OCI-LY7 (cell line): ENCODE measurements around the gene GALNT12. TPM values are rescaled to one million over a fixed set of nuclear protein-coding genes. Genes with fewer than 3 reads are reported as not detected.

Source experiments
- BruUV-seq: library from RNA; stranded (reverse); fragments of 400-500 nt; replicated peaks from 2 replicates; lab custom pipeline; 2021; lab: Mats Ljungman, UMichigan
- CTCF ChIA-PET: fragments of 300-600 bp; sonication (Branson Sonifier 250); formaldehyde crosslinking; loops from one replicate; lab custom pipeline; 2022; ENCODE audit warnings: antibody characterized with exemption; ENCODE audit not compliant: unreplicated experiment; lab: Charles Lee
- POLR2A ChIA-PET: fragments of 300-600 bp; sonication (Branson Sonifier 250); formaldehyde crosslinking; loops from one replicate; lab custom pipeline; 2022; ENCODE audit warnings: antibody characterized with exemption; lab: Charles Lee
- DNase-seq: peaks from one replicate; pipeline ENCODE4 v3.0.0-alpha.2; 2015; ENCODE audit warnings: low spot score
- H2AFZ ChIP-seq: fragments of 200-600 bp; sonication (generic), shearing (Covaris generic); 2 replicates; pipeline ENCODE4 v1.6.1; 2014; ENCODE audit warnings: mild to moderate bottlenecking, antibody characterized with exemption, low read length, moderate library complexity
- H3K27ac ChIP-seq: fragments of 200-600 bp; sonication (generic); 2 replicates; pipeline ENCODE4 v1.5.1; 2014; ENCODE audit warnings: mixed run types, low read depth, mild to moderate bottlenecking, moderate library complexity, low read length, inconsistent platforms; ENCODE audit not compliant: poor library complexity, severe bottlenecking
- H3K36me3 ChIP-seq: fragments of 200-600 bp; sonication (generic); 2 replicates; pipeline ENCODE4 v1.6.1; 2014; ENCODE audit warnings: mild to moderate bottlenecking, antibody characterized with exemption, low read length, moderate library complexity, mixed read lengths; ENCODE audit not compliant: insufficient read depth
- H3K4me1 ChIP-seq: fragments of 200-600 bp; sonication (generic); 2 replicates; pipeline ENCODE4 v1.5.1; 2014; ENCODE audit warnings: mild to moderate bottlenecking, low read length; ENCODE audit not compliant: insufficient read depth, poor library complexity, severe bottlenecking
- H3K4me2 ChIP-seq: fragments of 200-600 bp; sonication (generic); 2 replicates; pipeline ENCODE4 v1.6.1; 2014; ENCODE audit warnings: mild to moderate bottlenecking, low read length
- H3K4me3 ChIP-seq: fragments of 200-600 bp; sonication (generic); 2 replicates; pipeline ENCODE4 v1.5.1; 2014; ENCODE audit warnings: mild to moderate bottlenecking, low read depth, low read length; ENCODE audit not compliant: poor library complexity, severe bottlenecking
- H3K79me2 ChIP-seq: fragments of 200-600 bp; sonication (generic); 2 replicates; pipeline ENCODE4 v1.6.1; 2016; ENCODE audit warnings: low read depth, mild to moderate bottlenecking, low read length, moderate library complexity, mixed read lengths; ENCODE audit not compliant: insufficient read depth
- H3K9me2 ChIP-seq: fragments of 200-600 bp; sonication (generic); 2 replicates; pipeline ENCODE4 v1.6.1; 2016; ENCODE audit warnings: mild to moderate bottlenecking, low read length, mixed read lengths; ENCODE audit not compliant: insufficient read depth
- H3K9me3 ChIP-seq: fragments of 200-600 bp; sonication (generic); 2 replicates; pipeline ENCODE4 v1.6.1; 2014; ENCODE audit warnings: mild to moderate bottlenecking, mixed run types, low read length, mixed read lengths
- H4K20me1 ChIP-seq: fragments of 200-600 bp; sonication (generic); 2 replicates; pipeline ENCODE4 v1.6.1; 2014; ENCODE audit warnings: mild to moderate bottlenecking, antibody characterized with exemption, low read length, moderate library complexity, mixed read lengths; ENCODE audit not compliant: insufficient read depth
- CTCF ChIP-seq: fragments of 200-600 bp; sonication (generic); conservative IDR thresholded peaks from 2 replicates; pipeline ENCODE4 v1.5.1; 2014; ENCODE audit warnings: mild to moderate bottlenecking, antibody characterized with exemption, low read length, moderate library complexity, mixed read lengths
- EZH2phosphoT487 ChIP-seq: fragments of 200-600 bp; sonication (generic); IDR thresholded peaks from 2 replicates; pipeline ENCODE4 v1.6.1; 2018; ENCODE audit warnings: low read depth, borderline replicate concordance, mild to moderate bottlenecking, mixed run types, antibody characterized with exemption, low read length, moderate library complexity, mixed read lengths
- intact Hi-C: fragments of 100-400 bp; cut with micrococcal nuclease; formaldehyde crosslinking; loops from one replicate; pipeline ENCODE4 v1.10.0; 2022; ENCODE audit not compliant: unreplicated experiment
- total RNA-seq, 2 experiments: library from RNA; depleted of rRNA in 1 of 2; stranded (reverse); fragments of >200 nt in 1 of 2; shearing (Covaris generic) in 1 of 2; gene quantifications; 2 replicates each; pipeline ENCODE4 v1.2.3, GENCODE V29; 2014 to 2022

Gene GALNT12
- total RNA-seq, 2 experiments from 2014 or later, result 5.5 to 9.7 TPM

- peaks cover 9% of the 10 kb centered on the region for H3K4me1 ChIP-seq
- no peak overlapping the region for H3K4me2 ChIP-seq
- intact Hi-C loops, result loop anchor here (1.0 kb wide), 1 partner anchor 477 kb away; no protein-coding TSS in a partner anchor
- H3K36me3 ChIP-seq, result 0 out of 2 replicates have a peak, but pooled peaks cover 4% of the 10 kb centered on the region
- TF ChIP-seq EZH2phosphoT487 (no peak), CTCF (no peak)
- POLR2A ChIA-PET, result interaction anchor here (0.8 to 1.0 kb wide), 2 partner anchors 13 to 412 kb away, joined by 3 read pairs; no protein-coding TSS in a partner anchor
- no peak overlapping the region for H2AFZ ChIP-seq
- no peak overlapping the region for H3K27ac ChIP-seq
- CTCF ChIA-PET, result no interaction called here
- no TSS peak for BruUV-seq
- no peak for DNase-seq
- H4K20me1 ChIP-seq, result peaks cover 13% of the 10 kb centered on the region; the same call in 1 of the 2 replicates
- H3K4me3 ChIP-seq, result no peak overlapping the region
- H3K79me2 ChIP-seq, result no peaks in the 10 kb centered on the region
- no peaks in the 10 kb centered on the region for H3K9me3 ChIP-seq
- no peaks in the 10 kb centered on the region for H3K9me2 ChIP-seq
These were observed 15.6 kb upstream of the GALNT12 start for GRCh38 chr9:98791608-98792490.

- DNase-seq, result no peak
- Histone ChIP-seq H4K20me1 (peaks cover 10% of the 10 kb centered on the region; the same call in 1 of the 2 replicates), H3K4me3 (no peak overlapping the region), H3K36me3 (0 out of 2 replicates have a peak, but pooled peaks cover 4% of the 10 kb centered on the region), H3K4me1 (peaks cover 9% of the 10 kb centered on the region), H3K4me2 (peak overlapping the region; percentile 21; the same call in 1 of the 2 replicates), H3K9me3 (0 out of 2 replicates have a peak, but pooled peaks cover under 1% of the 10 kb centered on the region), H3K27ac (no peak overlapping the region), H2AFZ (no peak overlapping the region), H3K9me2 (no peaks in the 10 kb centered on the region), H3K79me2 (no peaks in the 10 kb centered on the region)
- ChIA-PET CTCF (interaction anchor here (0.6 kb wide), 1 partner anchor 1094 kb away, joined by 3 read pairs; no protein-coding TSS in a partner anchor), POLR2A (interaction anchor here (1.0 kb wide), 1 partner anchor 14 kb away, joined by 3 read pairs; no protein-coding TSS in a partner anchor)
- intact Hi-C loops, result no loop called here
- BruUV-seq, result TSS peak; percentile 47
- TF ChIP-seq CTCF (no peak), EZH2phosphoT487 (no peak)
These were observed 14.4 kb upstream of the GALNT12 start for GRCh38 chr9:98793031-98793430.
